ENCODE measurements around the gene PRRT1B.

- TF ChIP-seq EZH2 (IDR thresholded peaks at IDR 0.05; ENCODE audit: borderline replicate concordance, low read length) (no peak), CTCF (IDR thresholded peaks at IDR 0.05; ENCODE audit: low read length) (no peak)
These were observed 6.7 kb downstream of the PRRT1B start for GRCh38 chr9:131552030-131552429.

All from OCI-LY1 (cell line).